Mesendoderm (in vitro differentiated cells): ENCODE data around the gene PDZK1IP1.
A peak's percentile ranks its signal among the peaks of the same experiment; 100 is the strongest.

Experiments
- DNase-seq: peaks from one replicate; pipeline ENCODE4 v3.0.0; 2013
- H2AK5ac ChIP-seq: 2 replicates; pipeline ENCODE4 v1.6.1; 2013; ENCODE audit warnings: low read length, inconsistent platforms
- H2BK120ac ChIP-seq: 2 replicates; pipeline ENCODE4 v1.6.1; 2013; ENCODE audit warnings: low read depth, mild to moderate bottlenecking, low read length, moderate library complexity, mixed read lengths
- H2BK15ac ChIP-seq: replicated peaks from 2 replicates; pipeline ENCODE4 v1.6.1; 2013; ENCODE audit warnings: low read depth, mild to moderate bottlenecking, moderate library complexity
- H2BK5ac ChIP-seq: 2 replicates; pipeline ENCODE4 v1.6.1; 2013; ENCODE audit warnings: low read length, inconsistent platforms
- H3K18ac ChIP-seq: 2 replicates; pipeline ENCODE4 v1.6.1; 2013; ENCODE audit warnings: mild to moderate bottlenecking, low read length, mixed read lengths
- H3K23ac ChIP-seq: one replicate; pipeline ENCODE4 v1.6.1; 2013; ENCODE audit warnings: low read length
- H3K27ac ChIP-seq: 2 replicates; pipeline ENCODE4 v1.5.1; 2013; ENCODE audit warnings: low read depth, mild to moderate bottlenecking, inconsistent platforms, low read length, moderate library complexity
- H3K27me3 ChIP-seq: 2 replicates; pipeline ENCODE4 v1.6.1; 2013; ENCODE audit warnings: low read length, control low read depth, mild to moderate bottlenecking, inconsistent platforms; ENCODE audit not compliant: insufficient read depth, poor library complexity
- H3K36me3 ChIP-seq: 2 replicates; pipeline ENCODE4 v1.6.1; 2013; ENCODE audit warnings: low read length, inconsistent platforms; ENCODE audit not compliant: control insufficient read depth, insufficient read depth
- H3K4ac ChIP-seq: one replicate; pipeline ENCODE4 v1.6.1; 2013; ENCODE audit warnings: low read depth, mild to moderate bottlenecking, low read length, moderate library complexity
- H3K4me1 ChIP-seq: 2 replicates; pipeline ENCODE4 v1.6.1; 2013; ENCODE audit warnings: low read depth, low read length, inconsistent platforms; ENCODE audit not compliant: control insufficient read depth
- H3K4me2 ChIP-seq: 2 replicates; pipeline ENCODE4 v1.6.1; 2013; ENCODE audit warnings: low read length
- H3K4me3 ChIP-seq: 2 replicates; pipeline ENCODE4 v1.5.1; 2013; ENCODE audit warnings: mild to moderate bottlenecking, low read length
- H3K56ac ChIP-seq: one replicate; pipeline ENCODE4 v1.6.1; 2013; ENCODE audit warnings: low read length
- H3K79me1 ChIP-seq: 2 replicates; pipeline ENCODE4 v1.6.1; 2013; ENCODE audit warnings: low read length, inconsistent platforms
- H3K79me2 ChIP-seq: 2 replicates; pipeline ENCODE4 v1.6.1; 2013; ENCODE audit warnings: mild to moderate bottlenecking, low read length; ENCODE audit not compliant: control insufficient read depth, insufficient read depth
- H3K9ac ChIP-seq: 2 replicates; pipeline ENCODE4 v1.6.1; 2013; ENCODE audit warnings: low read length, inconsistent platforms
- H4K5ac ChIP-seq: one replicate; pipeline ENCODE4 v1.6.1; 2013; ENCODE audit warnings: low read length
- H4K8ac ChIP-seq: one replicate; pipeline ENCODE4 v1.6.1; 2013; ENCODE audit warnings: low read depth, mild to moderate bottlenecking, control low read depth, low read length, moderate library complexity
- WGBS: extraction: QIAGEN DNeasy Blood & Tissue Kit; methylation state at CpG from one replicate; pipeline ENCODE4 v1.1.7; 2013; ENCODE audit warnings: low lambda C conversion rate, missing lambda C conversion rate; ENCODE audit not compliant: insufficient coverage; ENCODE audit errors: extremely low coverage; 5-methylcytosine and 5-hydroxymethylcytosine counted together

The PDZK1IP1 gene

DNA sequence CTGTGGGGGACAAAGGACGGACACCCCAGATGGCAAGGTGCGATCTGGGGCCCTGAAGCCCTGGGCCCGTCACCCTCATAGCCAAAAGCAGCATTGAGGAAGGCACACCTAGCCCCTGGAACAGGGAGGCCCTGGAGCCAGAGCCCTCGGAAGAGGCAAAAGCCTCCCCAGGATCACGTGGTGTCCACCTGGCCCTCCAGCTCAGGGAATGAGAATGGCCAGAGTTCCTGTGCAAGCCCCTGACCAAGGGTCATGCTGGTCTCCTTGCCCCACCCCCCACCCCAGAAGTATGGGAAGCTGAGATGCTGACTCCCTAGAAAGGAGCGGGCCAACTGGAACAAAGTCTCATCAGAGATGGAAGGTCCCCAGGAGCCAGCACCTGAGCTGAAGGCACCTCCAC lies 1.0 kb upstream of the PDZK1IP1 start:
- Histone ChIP-seq H2AK5ac (no peak overlapping the region), H2BK120ac (no peak overlapping the region), H3K56ac (no peak overlapping the region), H4K5ac (no peak overlapping the region), H3K79me2 (no peaks in the 10 kb centered on the region), H4K8ac (no peak overlapping the region), H3K4ac (no peak overlapping the region), H3K4me1 (peaks cover 3% of the 10 kb centered on the region), H3K27me3 (no peaks in the 10 kb centered on the region), H3K18ac (no peak overlapping the region), H3K9ac (no peak overlapping the region), H3K27ac (no peak overlapping the region), H3K79me1 (no peaks in the 10 kb centered on the region), H3K4me2 (no peak overlapping the region), H2BK15ac (no peak overlapping the region), H2BK5ac (no peak overlapping the region), H3K23ac (peak overlapping the region; percentile 30), H3K4me3 (no peak overlapping the region), H3K36me3 (no peaks in the 10 kb centered on the region)
- DNase-seq = no peak
- WGBS = no CpG with 5 or more reads among the region's 6 CpGs

DNA sequence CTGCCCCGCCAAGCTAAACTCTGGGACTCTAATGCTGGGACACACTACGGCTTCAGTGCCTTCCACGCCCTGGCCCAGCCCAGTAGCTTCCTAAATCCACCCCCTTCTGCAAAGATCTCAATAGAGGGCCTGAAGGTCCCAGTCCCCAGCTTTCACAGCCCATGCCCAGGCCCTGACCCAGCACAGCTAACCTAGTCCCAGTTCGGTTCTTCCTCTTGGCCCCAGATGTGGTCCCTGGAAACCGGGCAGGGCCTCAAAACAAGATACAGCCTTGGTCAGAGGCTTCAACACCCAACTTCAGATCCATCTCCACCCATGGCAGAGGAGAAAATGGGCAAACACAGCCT lies 646 bp upstream of the PDZK1IP1 start:
- Histone ChIP-seq H2BK120ac (no peak overlapping the region), H3K4me2 (no peak overlapping the region), H3K4me3 (no peak overlapping the region), H3K23ac (no peak overlapping the region), H4K8ac (no peak overlapping the region), H4K5ac (no peak overlapping the region), H3K36me3 (no peaks in the 10 kb centered on the region), H2BK5ac (no peak overlapping the region), H3K79me1 (no peaks in the 10 kb centered on the region), H3K18ac (no peak overlapping the region), H2AK5ac (no peak overlapping the region), H3K4me1 (peaks cover 3% of the 10 kb centered on the region), H3K56ac (no peak overlapping the region), H3K79me2 (no peaks in the 10 kb centered on the region), H3K27ac (no peak overlapping the region), H2BK15ac (no peak overlapping the region), H3K27me3 (no peaks in the 10 kb centered on the region), H3K4ac (no peak overlapping the region), H3K9ac (no peak overlapping the region)
- no CpG with 5 or more reads among the region's 5 CpGs for WGBS
- no peak for DNase-seq

DNA sequence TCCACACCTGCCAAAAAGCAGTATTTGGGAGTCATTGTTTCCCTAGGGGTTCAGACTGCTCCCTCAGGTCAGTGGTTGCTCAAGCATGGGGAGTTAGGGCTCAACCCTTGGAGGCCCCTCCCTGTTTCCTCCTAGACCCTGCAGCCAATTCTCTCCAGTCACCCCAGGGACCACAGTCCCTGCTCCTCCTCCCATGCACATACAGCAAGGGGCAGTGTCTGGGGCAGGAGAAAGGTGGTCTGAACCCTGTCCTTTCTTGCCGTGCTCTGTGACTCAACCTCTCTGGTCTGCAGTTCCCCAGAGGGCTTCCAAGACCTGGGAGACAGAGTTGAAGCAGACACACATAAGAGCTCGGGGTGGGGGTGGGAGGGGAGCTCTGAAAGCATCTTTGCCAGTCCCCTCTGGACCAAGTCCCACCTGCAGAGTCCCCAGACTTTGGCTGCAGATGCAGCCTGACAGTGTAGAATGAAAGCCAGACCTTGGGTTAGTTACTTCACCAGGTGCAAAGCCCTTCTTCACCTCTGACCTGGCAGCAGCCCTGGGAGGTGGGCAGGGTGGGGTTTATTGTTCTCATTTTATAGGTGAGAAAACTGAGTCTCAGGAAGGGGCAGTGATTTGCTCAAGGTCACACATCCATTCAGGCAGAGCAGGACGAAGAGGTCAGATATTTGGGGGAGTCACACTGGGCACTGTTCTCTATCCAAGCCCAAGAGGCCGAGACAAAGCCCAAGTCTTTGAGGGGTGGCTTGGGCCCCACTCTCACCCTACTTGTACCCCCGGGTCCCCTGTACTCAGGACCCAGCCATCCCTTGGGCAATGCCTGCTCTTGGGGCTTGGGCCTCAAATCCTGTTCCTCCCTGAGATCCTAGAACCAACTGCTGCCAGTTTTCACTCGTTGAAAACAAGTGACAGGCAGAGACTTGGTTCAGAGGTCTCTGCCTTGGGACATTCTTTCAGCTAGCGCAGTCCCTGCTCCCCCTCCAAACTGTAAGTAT lies 748 bp downstream of the PDZK1IP1 start:
- Histone ChIP-seq H3K4ac (no peak overlapping the region), H4K8ac (no peak overlapping the region), H4K5ac (no peak overlapping the region), H3K4me2 (no peak overlapping the region), H3K36me3 (no peaks in the 10 kb centered on the region), H3K18ac (no peak overlapping the region), H2BK120ac (no peak overlapping the region), H3K79me2 (no peaks in the 10 kb centered on the region), H2BK5ac (no peak overlapping the region), H3K4me1 (peaks cover 3% of the 10 kb centered on the region), H3K23ac (no peak overlapping the region), H3K27me3 (no peaks in the 10 kb centered on the region), H3K56ac (no peak overlapping the region), H2BK15ac (no peak overlapping the region), H2AK5ac (no peak overlapping the region), H3K27ac (no peak overlapping the region), H3K9ac (no peak overlapping the region), H3K4me3 (no peak overlapping the region), H3K79me1 (no peaks in the 10 kb centered on the region)
- DNase-seq = no peak
- WGBS = no CpG with 5 or more reads among the region's 7 CpGs

DNA sequence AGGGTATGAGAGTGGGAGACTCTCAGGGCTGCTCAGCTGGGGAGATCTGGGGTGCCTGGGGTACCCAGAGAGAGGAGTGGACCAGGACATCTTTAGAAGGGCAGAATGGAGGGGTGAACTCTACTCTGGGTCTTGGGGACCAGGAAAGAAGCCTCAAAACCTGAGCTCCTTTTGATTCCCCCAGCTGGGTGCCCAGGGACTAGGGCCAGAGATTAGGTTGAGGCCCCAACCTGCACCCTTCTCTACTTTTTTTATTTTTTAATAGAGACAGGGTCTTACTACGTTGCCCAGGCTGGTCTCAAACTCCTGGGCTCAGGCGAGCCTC lies 1.9 kb downstream of the PDZK1IP1 start:
- Histone ChIP-seq H2BK15ac (no peak overlapping the region), H4K5ac (no peak overlapping the region), H4K8ac (no peak overlapping the region), H3K79me2 (no peaks in the 10 kb centered on the region), H3K4me3 (no peak overlapping the region), H3K4me2 (no peak overlapping the region), H3K9ac (no peak overlapping the region), H3K79me1 (no peaks in the 10 kb centered on the region), H3K18ac (no peak overlapping the region), H3K36me3 (no peaks in the 10 kb centered on the region), H3K56ac (no peak overlapping the region), H2AK5ac (no peak overlapping the region), H3K23ac (no peak overlapping the region), H3K27me3 (no peaks in the 10 kb centered on the region), H3K4me1 (peaks cover 1% of the 10 kb centered on the region), H2BK5ac (no peak overlapping the region), H3K27ac (no peak overlapping the region), H3K4ac (no peak overlapping the region), H2BK120ac (no peak overlapping the region)
- DNase-seq = no peak
- no CpG with 5 or more reads among the region's 2 CpGs for WGBS

DNA sequence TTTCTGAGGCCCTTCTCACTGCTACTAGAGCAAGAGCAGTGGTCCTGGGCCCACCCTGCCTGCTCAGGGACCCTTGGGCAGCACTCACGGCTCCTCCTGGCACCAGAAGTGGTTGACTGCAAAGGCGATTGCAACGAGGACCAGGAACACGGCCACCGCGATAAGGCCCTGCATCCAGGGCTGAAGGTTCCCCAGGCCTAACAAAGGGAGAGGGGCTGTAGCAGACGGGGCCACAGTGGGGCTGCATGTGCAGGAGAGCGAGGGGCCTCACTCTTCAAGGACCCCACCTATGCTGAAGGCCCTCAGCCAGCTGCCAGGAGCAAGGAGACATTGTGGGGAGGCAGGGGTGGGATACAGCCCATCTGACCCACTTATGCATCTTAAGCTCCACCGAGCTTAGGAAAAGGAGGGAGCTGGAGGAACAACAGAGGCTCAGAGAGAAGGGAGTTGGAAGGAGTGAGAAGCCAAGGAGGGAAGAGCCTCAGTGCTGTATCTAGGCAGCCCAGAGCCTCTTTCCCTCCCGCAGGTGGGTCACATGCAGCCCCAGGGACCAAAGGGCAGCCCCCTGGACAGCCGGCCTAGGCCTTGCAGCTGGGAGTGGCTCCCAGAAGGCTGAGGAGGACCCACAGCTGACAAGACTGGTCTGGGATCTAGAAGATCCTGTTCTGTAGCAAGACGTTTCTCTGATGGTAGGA lies 2.5 kb downstream of the PDZK1IP1 start:
- Histone ChIP-seq H2BK15ac (no peak overlapping the region), H3K56ac (no peak overlapping the region), H3K4me2 (no peak overlapping the region), H3K79me1 (no peaks in the 10 kb centered on the region), H4K8ac (no peak overlapping the region), H3K23ac (no peak overlapping the region), H3K27ac (no peak overlapping the region), H3K4me1 (no peaks in the 10 kb centered on the region), H2AK5ac (no peak overlapping the region), H3K4me3 (no peak overlapping the region), H3K79me2 (no peaks in the 10 kb centered on the region), H2BK120ac (no peak overlapping the region), H4K5ac (no peak overlapping the region), H3K36me3 (no peaks in the 10 kb centered on the region), H3K18ac (no peak overlapping the region), H3K27me3 (no peaks in the 10 kb centered on the region), H3K4ac (no peak overlapping the region), H2BK5ac (no peak overlapping the region), H3K9ac (no peak overlapping the region)
- WGBS = no CpG with 5 or more reads among the region's 12 CpGs
- DNase-seq = no peak
